OCI-LY7 (cell line): ENCODE results near the gene RSPH1.

Source experiments
- CTCF ChIP-seq: fragments of 200-600 bp; sonication (generic); conservative IDR thresholded peaks from 2 replicates; pipeline ENCODE4 v1.5.1; 2014; ENCODE audit warnings: mild to moderate bottlenecking, antibody characterized with exemption, low read length, moderate library complexity, mixed read lengths
- EZH2phosphoT487 ChIP-seq: fragments of 200-600 bp; sonication (generic); IDR thresholded peaks from 2 replicates; pipeline ENCODE4 v1.6.1; 2018; ENCODE audit warnings: low read depth, borderline replicate concordance, mild to moderate bottlenecking, mixed run types, antibody characterized with exemption, low read length, moderate library complexity, mixed read lengths

GRCh38 chr21:42486072-42486471 lies 10.0 kb downstream of the RSPH1 start:
- no peak for TF ChIP-seq CTCF
- TF ChIP-seq EZH2phosphoT487, result no peak
